MM.1S (cell line): ENCODE measurements around the gene ZNF516.

Experiments used
- DNase-seq: peaks from one replicate; pipeline ENCODE4 v3.0.0-alpha.2; 2015
- H2AFZ ChIP-seq: fragments of 300-600 bp; sonication (generic); 2 replicates; pipeline ENCODE4 v1.6.0; 2016; ENCODE audit warnings: antibody characterized with exemption, low read length
- H3F3A ChIP-seq: fragments of 300-600 bp; sonication (generic); 2 replicates; pipeline ENCODE4 v1.6.1; 2016; ENCODE audit warnings: mild to moderate bottlenecking, antibody characterized with exemption, low read length, moderate library complexity, mixed read lengths; ENCODE audit not compliant: insufficient read depth
- H3K27ac ChIP-seq: fragments of 300-600 bp; sonication (generic); 2 replicates; pipeline ENCODE4 v1.5.1; 2016; ENCODE audit warnings: mild to moderate bottlenecking, low read length
- H3K27me3 ChIP-seq: fragments of 300-600 bp; sonication (generic); replicated peaks from 2 replicates; pipeline ENCODE4 v1.6.0; 2016; ENCODE audit warnings: low read length; ENCODE audit not compliant: insufficient read depth
- H3K36me3 ChIP-seq: fragments of 300-600 bp; sonication (generic); replicated peaks from 2 replicates; pipeline ENCODE4 v1.6.1; 2016; ENCODE audit warnings: mild to moderate bottlenecking, low read length, mixed read lengths; ENCODE audit not compliant: insufficient read depth
- H3K4me1 ChIP-seq: fragments of 300-600 bp; sonication (generic); 2 replicates; pipeline ENCODE4 v1.6.1; 2016; ENCODE audit warnings: low read length, mixed read lengths
- H3K4me2 ChIP-seq: fragments of 300-600 bp; sonication (generic); 2 replicates; pipeline ENCODE4 v1.6.0; 2016; ENCODE audit warnings: low read depth, low read length
- H3K4me3 ChIP-seq: fragments of 300-600 bp; sonication (generic); 2 replicates; pipeline ENCODE4 v1.5.1; 2016; ENCODE audit warnings: low read length, mixed read lengths
- H3K79me2 ChIP-seq: fragments of 300-600 bp; sonication (generic); 2 replicates; pipeline ENCODE4 v1.6.1; 2016; ENCODE audit warnings: mixed run types, low read length, mixed read lengths
- H3K9ac ChIP-seq: fragments of 300-600 bp; sonication (generic); 2 replicates; pipeline ENCODE4 v1.6.1; 2016; ENCODE audit warnings: low read length, mixed read lengths
- H3K9me2 ChIP-seq: fragments of 300-600 bp; sonication (generic); replicated peaks from 2 replicates; pipeline ENCODE4 v1.6.1; 2016; ENCODE audit warnings: mild to moderate bottlenecking, low read length, mixed read lengths; ENCODE audit not compliant: insufficient read depth
- H3K9me3 ChIP-seq: fragments of 300-600 bp; sonication (generic); replicated peaks from 2 replicates; pipeline ENCODE4 v1.6.1; 2016; ENCODE audit warnings: mild to moderate bottlenecking, low read length, mixed read lengths; ENCODE audit not compliant: insufficient read depth
- H4K20me1 ChIP-seq: fragments of 300-600 bp; sonication (generic); 2 replicates; pipeline ENCODE4 v1.6.1; 2016; ENCODE audit warnings: mild to moderate bottlenecking, low read length, moderate library complexity, mixed read lengths; ENCODE audit not compliant: insufficient read depth
- EZH2 ChIP-seq: fragments of 300-600 bp; sonication (generic); optimal IDR thresholded peaks from 2 replicates; pipeline ENCODE3; 2017; ENCODE audit warnings: low read depth, mild to moderate bottlenecking, antibody characterized with exemption, low read length, mixed read lengths
- EZH2phosphoT487 ChIP-seq: fragments of 300-600 bp; sonication (generic); IDR thresholded peaks from 2 replicates; pipeline ENCODE4 v1.6.1; 2018; ENCODE audit warnings: antibody characterized with exemption, low read length
- TF ChIP-seq, protein P1 (sequence below): fragments of 300-600 bp; sonication (generic); IDR thresholded peaks from 2 replicates; pipeline ENCODE4 v1.5.1; 2016; ENCODE audit warnings: antibody characterized with exemption, low read length, mixed read lengths

Gene ZNF516

DNA sequence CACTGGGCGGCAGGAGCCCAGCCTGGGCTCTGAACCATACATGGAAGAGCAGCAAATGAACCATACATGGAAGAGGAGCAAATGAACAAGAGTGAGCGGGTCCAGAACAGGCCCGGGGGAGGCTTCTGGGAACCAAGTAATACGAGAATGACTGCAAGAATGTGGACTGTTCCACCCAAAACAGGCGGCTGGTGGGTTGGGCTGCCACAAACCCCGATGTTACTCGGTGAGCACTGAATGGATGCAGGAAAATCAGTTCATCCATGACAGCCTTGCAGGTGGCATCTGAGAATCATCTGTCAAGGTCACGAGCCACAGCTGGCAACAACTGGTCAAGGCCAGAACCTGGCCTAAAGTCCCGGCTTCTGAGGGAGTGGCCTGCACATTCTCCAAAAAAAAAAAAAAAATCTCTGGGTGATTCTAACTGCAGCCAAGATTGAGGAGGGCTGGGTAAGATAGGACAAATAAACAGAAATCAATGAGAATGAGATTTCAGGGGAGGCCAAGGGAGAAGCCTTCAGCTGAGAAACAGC is 106.1 kb downstream of the ZNF516 start:
- no peaks in the 10 kb centered on the region for H3K79me2 ChIP-seq
- H2AFZ ChIP-seq = no peak overlapping the region
- H4K20me1 ChIP-seq = no peaks in the 10 kb centered on the region
- no peaks in the 10 kb centered on the region for H3K36me3 ChIP-seq
- TF ChIP-seq EZH2 = no peak
- no peak for TF ChIP-seq EZH2phosphoT487
- TF ChIP-seq, protein P1, sequence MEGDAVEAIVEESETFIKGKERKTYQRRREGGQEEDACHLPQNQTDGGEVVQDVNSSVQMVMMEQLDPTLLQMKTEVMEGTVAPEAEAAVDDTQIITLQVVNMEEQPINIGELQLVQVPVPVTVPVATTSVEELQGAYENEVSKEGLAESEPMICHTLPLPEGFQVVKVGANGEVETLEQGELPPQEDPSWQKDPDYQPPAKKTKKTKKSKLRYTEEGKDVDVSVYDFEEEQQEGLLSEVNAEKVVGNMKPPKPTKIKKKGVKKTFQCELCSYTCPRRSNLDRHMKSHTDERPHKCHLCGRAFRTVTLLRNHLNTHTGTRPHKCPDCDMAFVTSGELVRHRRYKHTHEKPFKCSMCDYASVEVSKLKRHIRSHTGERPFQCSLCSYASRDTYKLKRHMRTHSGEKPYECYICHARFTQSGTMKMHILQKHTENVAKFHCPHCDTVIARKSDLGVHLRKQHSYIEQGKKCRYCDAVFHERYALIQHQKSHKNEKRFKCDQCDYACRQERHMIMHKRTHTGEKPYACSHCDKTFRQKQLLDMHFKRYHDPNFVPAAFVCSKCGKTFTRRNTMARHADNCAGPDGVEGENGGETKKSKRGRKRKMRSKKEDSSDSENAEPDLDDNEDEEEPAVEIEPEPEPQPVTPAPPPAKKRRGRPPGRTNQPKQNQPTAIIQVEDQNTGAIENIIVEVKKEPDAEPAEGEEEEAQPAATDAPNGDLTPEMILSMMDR = no peak
- peak overlapping the region; percentile 39; the same call in 1 of the 2 replicates for H3K27ac ChIP-seq
- no peaks in the 10 kb centered on the region for H3K4me1 ChIP-seq
- no peaks in the 10 kb centered on the region for H3K9me3 ChIP-seq
- no peak for DNase-seq
- no peak overlapping the region for H3K9ac ChIP-seq
- H3K27me3 ChIP-seq = no peaks in the 10 kb centered on the region
- no peak overlapping the region for H3K4me3 ChIP-seq
- peak overlapping the region; percentile 8; the same call in 1 of the 2 replicates for H3K4me2 ChIP-seq
- no peaks in the 10 kb centered on the region for H3F3A ChIP-seq
- H3K9me2 ChIP-seq = no peaks in the 10 kb centered on the region

DNA sequence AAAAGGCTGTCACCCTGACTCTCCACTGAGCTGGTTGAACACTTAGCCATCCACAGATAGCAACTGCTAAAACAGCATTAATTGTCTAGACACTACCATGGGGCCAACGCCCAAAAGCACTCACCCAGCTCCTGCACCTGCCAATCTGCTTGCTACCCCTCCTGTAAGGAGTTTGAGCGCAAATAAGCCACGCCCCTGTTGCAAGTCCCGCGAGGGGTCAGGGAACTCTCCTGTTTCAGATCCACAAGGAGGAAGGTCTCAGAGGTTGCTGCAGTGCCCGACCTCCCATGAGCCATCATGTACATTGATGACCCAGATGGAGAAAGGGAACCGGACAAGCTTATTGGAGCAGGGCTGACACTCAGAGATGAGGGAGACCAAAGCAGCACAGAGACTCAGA is 106.8 kb downstream of the ZNF516 start:
- Histone ChIP-seq H3K4me1 (no peaks in the 10 kb centered on the region), H3K9ac (no peak overlapping the region), H3K27me3 (no peaks in the 10 kb centered on the region), H3K27ac (no peak overlapping the region), H3K36me3 (no peaks in the 10 kb centered on the region), H3K9me2 (no peaks in the 10 kb centered on the region), H4K20me1 (no peaks in the 10 kb centered on the region), H3K4me2 (no peak overlapping the region), H3K4me3 (no peak overlapping the region), H2AFZ (no peak overlapping the region), H3K79me2 (no peaks in the 10 kb centered on the region), H3F3A (no peaks in the 10 kb centered on the region), H3K9me3 (no peaks in the 10 kb centered on the region)
- no peak for DNase-seq
- TF ChIP-seq EZH2phosphoT487 = no peak
- TF ChIP-seq, protein P1 = no peak
- TF ChIP-seq EZH2 = no peak

DNA sequence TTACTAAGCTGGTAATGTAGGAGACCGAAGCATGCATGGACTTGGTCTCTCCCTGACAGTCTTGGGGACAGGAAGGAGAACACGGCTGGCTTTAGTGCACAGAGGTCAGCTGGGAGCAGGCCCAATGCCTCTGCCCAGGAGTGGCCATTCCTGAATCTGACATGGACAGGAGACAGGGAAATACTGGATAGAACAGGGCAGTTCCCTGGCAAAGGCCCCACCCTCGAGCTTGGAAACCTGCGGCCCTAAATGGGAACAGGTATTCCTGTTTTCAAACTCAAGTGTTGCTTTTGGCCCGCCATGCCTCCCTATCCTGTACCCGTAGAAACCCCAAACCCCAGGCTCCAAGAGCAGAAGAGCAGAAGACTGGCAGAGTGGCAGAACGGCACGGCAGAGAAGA is 107.4 kb downstream of the ZNF516 start:
- TF ChIP-seq, protein P1 = no peak
- TF ChIP-seq EZH2 = no peak
- no peak for TF ChIP-seq EZH2phosphoT487
- Histone ChIP-seq H3K4me3 (no peak overlapping the region), H3K9ac (no peak overlapping the region), H3K36me3 (no peaks in the 10 kb centered on the region), H3K9me2 (no peaks in the 10 kb centered on the region), H3K27me3 (no peaks in the 10 kb centered on the region), H3K4me1 (no peaks in the 10 kb centered on the region), H2AFZ (no peak overlapping the region), H4K20me1 (no peaks in the 10 kb centered on the region), H3K27ac (no peak overlapping the region), H3F3A (no peaks in the 10 kb centered on the region), H3K9me3 (no peaks in the 10 kb centered on the region), H3K4me2 (no peak overlapping the region), H3K79me2 (no peaks in the 10 kb centered on the region)
- no peak for DNase-seq
